K562 (cell line): ENCODE data around the gene SMIM41. TPM values are rescaled to one million over a fixed set of nuclear protein-coding genes. Genes with fewer than 3 reads are reported as not detected.
A peak's percentile ranks its signal among the peaks of the same experiment; 100 is the strongest.

ENCODE experiments used
- ATAC-seq: fragments of 200-7000 bp; cut with Tn5 transposase; 3 replicates; pipeline ENCODE4 v1.9.1; 2020; ENCODE audit warnings: moderate library complexity
- BruUV-seq: library from RNA; stranded (reverse); fragments of 400-500 nt; replicated peaks from 2 replicates; lab custom pipeline; 2021; lab: Mats Ljungman, UMichigan
- CTCF ChIA-PET: fragments of 300-600 bp; formaldehyde crosslinking; extraction: SDS; loops from one replicate; lab custom pipeline; 2021; ENCODE audit warnings: low intra/inter-chr PET ratio; lab: Yijun Ruan, JAX
- POLR2A ChIA-PET: fragments of 300-600, 350-650 bp; sonication (Branson Sonifier 250); formaldehyde crosslinking; extraction: SDS; loops from one replicate; lab custom pipeline; 2021; ENCODE audit warnings: antibody characterized with exemption, inconsistent platforms; lab: Yijun Ruan, JAX
- DNase-seq, 4 experiments: peaks; one replicate each; pipeline versions ENCODE4 v3.0.0 to v3.0.0-alpha.2; 2011 to 2018; ENCODE audit warnings: low spot score in 3 of 4, mixed read lengths in 3 of 4; ENCODE audit errors: extremely low read depth in 1 of 4
- FAIRE-seq: peaks from 2 replicates; lab custom pipeline; 2011; peaks lifted over from hg19 to GRCh38; lab: Jason Lieb, UNC
- H2AFZ ChIP-seq: 2 replicates; pipeline ENCODE4 v1.6.0; 2011; ENCODE audit warnings: low read depth, low read length, control low read depth, inconsistent platforms
- H3K27ac ChIP-seq: fragments of 200-600 bp; 3 replicates; pipeline ENCODE4 v1.8.0; 2011; ENCODE audit warnings: low read depth, mild to moderate bottlenecking, control low read depth, inconsistent platforms, low read length, moderate library complexity, mixed read lengths; ENCODE audit errors: extremely low read depth
- H3K27me3 ChIP-seq, 2 experiments: fragments of 300-600 bp in 1 of 2; 2 replicates in 1 of 2; 3 replicates in 1 of 2; pipeline versions ENCODE4 v1.6.0 to v1.8.0; 2011; ENCODE audit warnings: inconsistent platforms in 2 of 2, low read length in 2 of 2, mild to moderate bottlenecking in 1 of 2, mixed read lengths in 1 of 2, moderate library complexity in 1 of 2; ENCODE audit not compliant: control insufficient read depth in 2 of 2, insufficient read depth in 2 of 2
- H3K36me3 ChIP-seq: fragments of 300-600 bp; 3 replicates; pipeline ENCODE4 v1.8.0; 2011; ENCODE audit warnings: mild to moderate bottlenecking, low read length, inconsistent platforms; ENCODE audit not compliant: control insufficient read depth, insufficient read depth
- H3K4me1 ChIP-seq, 2 experiments: fragments of 200-600 bp in 1 of 2; replicated peaks in 1 of 2; 2 replicates in 1 of 2; 3 replicates in 1 of 2; pipeline versions ENCODE4 v1.5.1 to v1.8.0; 2011; ENCODE audit warnings: inconsistent platforms in 2 of 2, low read length in 2 of 2, mild to moderate bottlenecking in 1 of 2, mixed read lengths in 1 of 2, moderate library complexity in 1 of 2; ENCODE audit not compliant: control insufficient read depth in 2 of 2, insufficient read depth in 2 of 2
- H3K4me2 ChIP-seq: 2 replicates; pipeline ENCODE4 v1.6.1; 2011; ENCODE audit warnings: low read length, control low read depth, inconsistent platforms, mixed read lengths; ENCODE audit not compliant: insufficient read depth
- H3K4me3 ChIP-seq: fragments of 200-600 bp; sonication (generic), shearing (Covaris generic); 2 replicates; pipeline ENCODE4 v1.5.1; 2016; ENCODE audit warnings: control low read depth, inconsistent platforms
- H3K79me2 ChIP-seq: fragments of 200-600 bp; 3 replicates; pipeline ENCODE4 v1.8.0; 2011; ENCODE audit warnings: low read length, inconsistent platforms; ENCODE audit not compliant: control insufficient read depth, insufficient read depth
- H3K9ac ChIP-seq, 2 experiments: 2 replicates each; pipeline versions ENCODE4 v1.6.0 to v1.6.1; 2011; ENCODE audit warnings: low read depth in 2 of 2, low read length in 2 of 2, control low read depth in 1 of 2, inconsistent platforms in 1 of 2, mild to moderate bottlenecking in 1 of 2, mixed read lengths in 1 of 2; ENCODE audit not compliant: insufficient read depth in 1 of 2
- H3K9me1 ChIP-seq: one replicate; pipeline ENCODE4 v1.6.0; 2011; ENCODE audit warnings: inconsistent platforms, mild to moderate bottlenecking, low read length, moderate library complexity; ENCODE audit not compliant: control insufficient read depth, insufficient read depth
- H3K9me3 ChIP-seq: replicated peaks from 2 replicates; pipeline ENCODE4 v1.5.1; 2011; ENCODE audit warnings: low read depth, low read length, inconsistent platforms; ENCODE audit not compliant: control insufficient read depth, insufficient read depth
- H4K20me1 ChIP-seq: replicated peaks from 2 replicates; pipeline ENCODE4 v1.6.1; 2011; ENCODE audit warnings: low read length, inconsistent platforms, mixed read lengths; ENCODE audit not compliant: control insufficient read depth, insufficient read depth
- GABPB2 ChIP-seq: fragments of 250-450 bp; sonication (Bioruptor Pico); conservative IDR thresholded peaks from 2 replicates; pipeline ENCODE4 v1.5.1; 2021; ENCODE audit warnings: mild to moderate bottlenecking
- RBM14 ChIP-seq: fragments of 200-400 bp; formaldehyde crosslinking; IDR thresholded peaks from 2 replicates; pipeline ENCODE4 v1.6.1; 2018; ENCODE audit warnings: low read depth, mild to moderate bottlenecking, low read length, moderate library complexity, borderline replicate concordance; ENCODE audit not compliant: insufficient read depth
- ZNF407 ChIP-seq: fragments of 450-650 bp; IDR thresholded peaks from 2 replicates; pipeline ENCODE4 v1.6.1; 2016; ENCODE audit warnings: low read depth
- ZNF740 ChIP-seq, 3 experiments: fragments of 200-800 bp in 1 of 3; sonication (Bioruptor generic) in 1 of 3; sonication (generic) in 1 of 3; formaldehyde crosslinking in 1 of 3; IDR thresholded peaks; 2 replicates each; pipeline versions ENCODE4 v1.6.1 to v1.8.0; 2016 to 2022; ENCODE audit warnings: mild to moderate bottlenecking in 2 of 3, missing compliant biosample characterization in 2 of 3, missing genetic modification characterization in 2 of 3, missing genetic modification reagents in 1 of 3
- WGBS: fragments of 100-300 bp; shearing (Covaris generic); methylation state at CpG from one replicate; pipeline ENCODE4 v1.1.6; 2016; ENCODE audit warnings: low coverage, mixed read lengths; ENCODE audit not compliant: insufficient coverage; ENCODE audit errors: missing lambda C conversion rate; 5-methylcytosine and 5-hydroxymethylcytosine counted together
- in situ Hi-C: fragments of 300-500 bp; cut with MboI; formaldehyde crosslinking; loops from 4 replicates; pipeline ENCODE4 v1.15.0; 2018; ENCODE audit warnings: inconsistent platforms, mixed read lengths
- intact Hi-C: fragments of 100-400 bp; cut with micrococcal nuclease; formaldehyde crosslinking; loops from 2 replicates; pipeline ENCODE4 v1.14.2; 2022
- polyA plus RNA-seq, 8 experiments: library from polyadenylated mRNA; depleted of rRNA in 4 of 8; stranded (reverse) in 5 of 8; unstranded in 3 of 8; fragments of >200 nt; fragmentation: Nextera tagmentation in 2 of 8; fragmentation: Illumina TruSeq in 1 of 8; extraction: Ambion mirVana in 2 of 8; extraction: Trizol in 1 of 8; gene quantifications; 2 replicates each; pipeline versions ENCODE4 v1.2.1 to v1.2.3, GENCODE V29; 2011 to 2014; ENCODE audit warnings: inconsistent platforms in 1 of 8, missing spikeins in 1 of 8
- total RNA-seq, 7 experiments: library from RNA; depleted of rRNA in 6 of 7; stranded (reverse); fragments of >200 nt in 6 of 7; fragmentation: Illumina TruSeq in 2 of 7; extraction: Trizol in 2 of 7; gene quantifications; 2 replicates each; pipeline versions ENCODE4 v1.2.1 to v1.2.3, GENCODE V29; 2011 to 2021; ENCODE audit warnings: low replicate concordance in 1 of 7

The SMIM41 gene
- total and polyA plus RNA-seq, 9 of the 15 experiments (the other 6 are each of a cell fraction or from before 2014, with no cell fraction given): not detected

GRCh38 chr12:52126050-52126604, 46.6 kb downstream of the SMIM41 start (continued):
- TF ChIP-seq ZNF740 (CRISPR knock-in tag; IDR thresholded peaks at IDR 0.05): no peak
- no peak for TF ChIP-seq ZNF740 (tag; IDR thresholded peaks at IDR 0.05)
- no peak for TF ChIP-seq RBM14

GRCh38 chr12:52126605-52127578, 47.4 kb downstream of the SMIM41 start:
- Histone ChIP-seq H3K36me3 (no peaks in the 10 kb centered on the region), H3K79me2 (no peaks in the 10 kb centered on the region), H3K9me3 (no peaks in the 10 kb centered on the region), H3K4me1 (peaks cover 0 to 14% of the 10 kb centered on the region in 2 experiments; a peak in 1 of 5 replicates), H3K4me3 (no peak overlapping the region), H3K4me2 (no peak overlapping the region), H3K9ac (no peak overlapping the region), H2AFZ (no peak overlapping the region), H3K27me3 (peaks cover 23 to 56% of the 10 kb centered on the region in 2 experiments; a peak in 4 of 5 replicates), H3K9me1 (peaks cover 2% of the 10 kb centered on the region), H3K27ac (no peak overlapping the region), H4K20me1 (no peaks in the 10 kb centered on the region; the same call in 1 of the 2 replicates)
- no TSS peak for BruUV-seq
- intact Hi-C loops: no loop called here
- FAIRE-seq (no peak), DNase-seq (peak in 1 of 4 experiments; percentile 7), ATAC-seq (no peak)
- ChIA-PET CTCF (interaction anchor here (1.0 kb wide), 1 partner anchor 102 kb away, joined by 3 read pairs; no protein-coding TSS in a partner anchor), POLR2A (interaction anchor here (0.7 to 1.1 kb wide), 3 partner anchors 9 to 973 kb away, joined by 3 to 4 read pairs (median 4); no protein-coding TSS in a partner anchor)
- WGBS: 4% methylated on average over 21 of the region's 21 CpGs
- in situ Hi-C loops: no loop called here
- no peak for TF ChIP-seq ZNF407
- TF ChIP-seq GABPB2 (CRISPR knock-in tag): no peak
